Esophagus muscularis mucosa (tissue), 4 donors: ENCODE measurements around the gene PTPRK.

Experiments used
- CTCF ChIP-seq, 3 experiments: fragments of 200-600 bp in 2 of 3; fragments of 450-650 bp in 1 of 3; sonication (generic) in 2 of 3; IDR thresholded peaks; one replicate each; pipeline ENCODE4 v1.5.1; 2017 to 2019; ENCODE audit warnings: antibody characterized with exemption in 3 of 3, mild to moderate bottlenecking in 2 of 3, moderate library complexity in 1 of 3
- EP300 ChIP-seq: sonication (generic); formaldehyde crosslinking; IDR thresholded peaks from one replicate; pipeline ENCODE4 v1.6.1; 2017; ENCODE audit warnings: antibody characterized with exemption
- POLR2A ChIP-seq: fragments of 450-650 bp; IDR thresholded peaks from one replicate; pipeline ENCODE4 v1.6.1; 2017; ENCODE audit warnings: antibody characterized with exemption, moderate library complexity, mild to moderate bottlenecking, low read depth

GRCh38 chr6:128230267-128230989, 290.0 kb downstream of the PTPRK start:
- no peak for TF ChIP-seq CTCF (IDR thresholded peaks at IDR 0.05)
- TF ChIP-seq POLR2A: no peak
- TF ChIP-seq EP300: no peak
